ENCODE data around the gene ARHGDIB. TPM values are rescaled to one million over a fixed set of nuclear protein-coding genes. Genes with fewer than 3 reads are reported as not detected.

The ARHGDIB gene
- total RNA-seq, 1 donor from 2014 or later = 0.79 TPM

GRCh38 chr12:14903386-14904098, 57.9 kb downstream of the ARHGDIB start:
- DNase-seq (ENCODE audit: low spot score, unreplicated experiment) = no peak
- no peak overlapping the region for H3K4me3 Mint-ChIP-seq (ENCODE audit: low read depth)
- no peaks in the 10 kb centered on the region for H3K27me3 Mint-ChIP-seq
- TF ChIP-seq CTCF (IDR thresholded peaks at IDR 0.05; ENCODE audit: unreplicated experiment) = no peak
- no peaks in the 10 kb centered on the region for H3K36me3 Mint-ChIP-seq (ENCODE audit: insufficient read depth)
- H3K4me1 Mint-ChIP-seq (ENCODE audit: low read depth) = no peaks in the 10 kb centered on the region
- no peak overlapping the region for H3K27ac Mint-ChIP-seq
- H3K9me3 Mint-ChIP-seq (ENCODE audit: low read depth) = peaks cover 7% of the 10 kb centered on the region

GRCh38 chr12:14902465-14902864, 58.9 kb downstream of the ARHGDIB start:
- H3K4me1 Mint-ChIP-seq (ENCODE audit: low read depth) = no peaks in the 10 kb centered on the region
- H3K4me3 Mint-ChIP-seq (ENCODE audit: low read depth) = no peak overlapping the region
- H3K9me3 Mint-ChIP-seq (ENCODE audit: low read depth) = peaks cover 3% of the 10 kb centered on the region
- no peaks in the 10 kb centered on the region for H3K27me3 Mint-ChIP-seq
- H3K27ac Mint-ChIP-seq = no peak overlapping the region
- no peak for DNase-seq (ENCODE audit: low spot score, unreplicated experiment)
- no peak for TF ChIP-seq CTCF (IDR thresholded peaks at IDR 0.05; ENCODE audit: unreplicated experiment)
- H3K36me3 Mint-ChIP-seq (ENCODE audit: insufficient read depth) = no peaks in the 10 kb centered on the region

- H3K9me3 Mint-ChIP-seq (ENCODE audit: low read depth) = peaks cover 3% of the 10 kb centered on the region
- H3K4me1 Mint-ChIP-seq (ENCODE audit: low read depth) = no peaks in the 10 kb centered on the region
- H3K36me3 Mint-ChIP-seq (ENCODE audit: insufficient read depth) = no peaks in the 10 kb centered on the region
- no peak overlapping the region for H3K27ac Mint-ChIP-seq
- H3K27me3 Mint-ChIP-seq = no peaks in the 10 kb centered on the region
- no peak for DNase-seq (ENCODE audit: low spot score, unreplicated experiment)
- no peak for TF ChIP-seq CTCF (IDR thresholded peaks at IDR 0.05; ENCODE audit: unreplicated experiment)
- H3K4me3 Mint-ChIP-seq (ENCODE audit: low read depth) = no peak overlapping the region
Observed at GRCh38 chr12:14901228-14901562, 60.2 kb downstream of the ARHGDIB start.

GRCh38 chr12:14900521-14901227, 60.7 kb downstream of the ARHGDIB start:
- TF ChIP-seq CTCF (IDR thresholded peaks at IDR 0.05; ENCODE audit: unreplicated experiment) = no peak
- Mint-ChIP-seq H3K4me1 (ENCODE audit: low read depth) (no peaks in the 10 kb centered on the region), H3K9me3 (ENCODE audit: low read depth) (peaks cover 3% of the 10 kb centered on the region), H3K36me3 (ENCODE audit: insufficient read depth) (no peaks in the 10 kb centered on the region), H3K4me3 (ENCODE audit: low read depth) (no peak overlapping the region), H3K27me3 (no peaks in the 10 kb centered on the region), H3K27ac (no peak overlapping the region)
- no peak for DNase-seq (ENCODE audit: low spot score, unreplicated experiment)

GRCh38 chr12:14896521-14897169, 64.8 kb downstream of the ARHGDIB start:
- Mint-ChIP-seq H3K9me3 (ENCODE audit: low read depth) (peaks cover 3% of the 10 kb centered on the region), H3K4me1 (ENCODE audit: low read depth) (peaks cover 10% of the 10 kb centered on the region), H3K36me3 (ENCODE audit: insufficient read depth) (no peaks in the 10 kb centered on the region), H3K27me3 (no peaks in the 10 kb centered on the region), H3K27ac (no peak overlapping the region), H3K4me3 (ENCODE audit: low read depth) (no peak overlapping the region)
- no peak for DNase-seq (ENCODE audit: low spot score, unreplicated experiment)
- TF ChIP-seq CTCF (IDR thresholded peaks at IDR 0.05; ENCODE audit: unreplicated experiment) = no peak

All from progenitor cell of endocrine pancreas (in vitro differentiated cells).